ENCODE results near the gene SNX20.

DNA sequence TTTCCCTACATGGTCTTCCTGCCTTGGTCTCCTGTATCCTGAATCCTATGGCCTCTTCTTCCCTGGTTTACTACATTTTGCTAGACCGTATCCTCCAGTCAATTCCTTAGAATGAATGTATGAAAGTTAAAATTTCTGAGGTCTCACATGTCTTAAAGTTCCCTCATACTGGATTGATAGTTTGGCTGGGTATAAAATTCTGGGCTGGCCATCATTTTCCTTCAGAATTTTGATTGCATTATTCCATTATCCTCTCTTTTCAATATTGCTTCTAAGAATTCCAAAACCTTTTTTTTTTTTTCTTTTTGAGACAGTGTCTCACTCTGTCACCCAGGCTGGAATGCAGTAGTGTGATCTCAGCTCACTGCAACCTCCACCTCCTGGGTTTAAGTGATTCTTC, 23.1 kb upstream of the SNX20 start:
- TF ChIP-seq, protein P1, sequence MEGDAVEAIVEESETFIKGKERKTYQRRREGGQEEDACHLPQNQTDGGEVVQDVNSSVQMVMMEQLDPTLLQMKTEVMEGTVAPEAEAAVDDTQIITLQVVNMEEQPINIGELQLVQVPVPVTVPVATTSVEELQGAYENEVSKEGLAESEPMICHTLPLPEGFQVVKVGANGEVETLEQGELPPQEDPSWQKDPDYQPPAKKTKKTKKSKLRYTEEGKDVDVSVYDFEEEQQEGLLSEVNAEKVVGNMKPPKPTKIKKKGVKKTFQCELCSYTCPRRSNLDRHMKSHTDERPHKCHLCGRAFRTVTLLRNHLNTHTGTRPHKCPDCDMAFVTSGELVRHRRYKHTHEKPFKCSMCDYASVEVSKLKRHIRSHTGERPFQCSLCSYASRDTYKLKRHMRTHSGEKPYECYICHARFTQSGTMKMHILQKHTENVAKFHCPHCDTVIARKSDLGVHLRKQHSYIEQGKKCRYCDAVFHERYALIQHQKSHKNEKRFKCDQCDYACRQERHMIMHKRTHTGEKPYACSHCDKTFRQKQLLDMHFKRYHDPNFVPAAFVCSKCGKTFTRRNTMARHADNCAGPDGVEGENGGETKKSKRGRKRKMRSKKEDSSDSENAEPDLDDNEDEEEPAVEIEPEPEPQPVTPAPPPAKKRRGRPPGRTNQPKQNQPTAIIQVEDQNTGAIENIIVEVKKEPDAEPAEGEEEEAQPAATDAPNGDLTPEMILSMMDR (IDR thresholded peaks at IDR 0.05) = no peak
- TF ChIP-seq POLR2A (IDR thresholded peaks at IDR 0.05) = no peak

Measured in lower leg skin (tissue), 3 donors.